HL-60 (cell line): ENCODE results near the gene RIC3.

Experiments used
- DNase-seq, 2 experiments: peaks; one replicate each; pipeline ENCODE4 v3.0.0-alpha.2; 2010 to 2020; ENCODE audit warnings: low read depth in 1 of 2, low spot score in 1 of 2
- H3K27ac ChIP-seq: fragments of 250-450 bp; sonication (Bioruptor Pico); replicated peaks from 2 replicates; pipeline ENCODE4 v1.5.1; 2020; ENCODE audit warnings: mild to moderate bottlenecking, moderate library complexity
- H3K27me3 ChIP-seq: fragments of 250-450 bp; sonication (Bioruptor Pico); 2 replicates; pipeline ENCODE4 v1.5.1; 2021; ENCODE audit warnings: mild to moderate bottlenecking, moderate library complexity; ENCODE audit not compliant: insufficient read depth, poor library complexity, severe bottlenecking
- H3K4me3 ChIP-seq: replicated peaks from 2 replicates; pipeline ENCODE4 v1.5.1; 2011; ENCODE audit warnings: mild to moderate bottlenecking, control low read depth, low read length; ENCODE audit not compliant: insufficient read depth
- CTCF ChIP-seq: IDR thresholded peaks from one replicate; pipeline ENCODE4 v1.5.1; 2011; ENCODE audit warnings: low read length, control low read depth, inconsistent platforms; ENCODE audit not compliant: insufficient read depth
- GABPA ChIP-seq: IDR thresholded peaks from 2 replicates; pipeline ENCODE4 v1.6.1; 2012; ENCODE audit warnings: low read depth
- POLR2AphosphoS5 ChIP-seq: IDR thresholded peaks from 2 replicates; pipeline ENCODE4 v1.6.1; 2012; ENCODE audit warnings: low read depth
- REST ChIP-seq: IDR thresholded peaks from 2 replicates; pipeline ENCODE4 v1.6.1; 2012; ENCODE audit warnings: low read depth; ENCODE audit not compliant: insufficient replicate concordance
- SPI1 ChIP-seq: IDR thresholded peaks from 2 replicates; pipeline ENCODE4 v1.6.1; 2012; ENCODE audit warnings: low read depth, mild to moderate bottlenecking, borderline replicate concordance

Gene RIC3

GRCh38 chr11:8060801-8061554 lies 107.8 kb downstream of the RIC3 start:
- no peaks in the 10 kb centered on the region for H3K27me3 ChIP-seq
- TF ChIP-seq GABPA (no peak), POLR2AphosphoS5 (no peak), REST (no peak), SPI1 (no peak)
- no peak for DNase-seq
- no peak overlapping the region for H3K4me3 ChIP-seq
- H3K27ac ChIP-seq: no peak overlapping the region

DNA sequence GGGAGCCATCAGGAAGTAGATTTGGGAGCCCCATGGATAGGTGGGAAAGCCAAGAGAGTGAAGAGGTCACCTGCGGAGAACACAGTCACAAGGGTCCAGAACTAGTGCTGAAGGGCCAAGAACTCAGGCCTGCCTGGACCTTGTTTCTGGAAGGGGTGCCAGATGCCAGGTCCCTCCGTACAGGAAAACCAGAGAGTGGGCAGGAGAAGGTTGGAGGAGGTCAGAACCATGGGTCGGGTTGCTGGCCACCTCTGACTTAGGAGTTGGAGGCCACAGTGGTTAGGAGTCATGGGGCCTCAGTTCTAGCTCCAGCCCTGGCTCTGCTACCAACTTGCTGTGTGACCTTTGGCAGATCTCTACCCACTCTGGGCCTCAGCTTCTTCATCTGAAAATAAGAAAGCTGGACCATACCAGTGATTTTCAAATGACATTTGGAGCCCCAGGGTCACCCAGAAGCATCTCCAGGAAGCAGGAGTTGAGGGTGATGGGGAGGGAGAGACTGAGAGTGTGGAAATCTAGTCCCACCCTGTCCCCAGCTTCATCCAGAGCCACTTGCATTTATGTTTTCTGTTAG lies 108.6 kb downstream of the RIC3 start:
- TF ChIP-seq REST (no peak), SPI1 (no peak), CTCF (no peak), GABPA (no peak), POLR2AphosphoS5 (no peak)
- DNase-seq: no peak
- Histone ChIP-seq H3K27me3 (no peaks in the 10 kb centered on the region), H3K27ac (no peak overlapping the region), H3K4me3 (no peak overlapping the region)

DNA sequence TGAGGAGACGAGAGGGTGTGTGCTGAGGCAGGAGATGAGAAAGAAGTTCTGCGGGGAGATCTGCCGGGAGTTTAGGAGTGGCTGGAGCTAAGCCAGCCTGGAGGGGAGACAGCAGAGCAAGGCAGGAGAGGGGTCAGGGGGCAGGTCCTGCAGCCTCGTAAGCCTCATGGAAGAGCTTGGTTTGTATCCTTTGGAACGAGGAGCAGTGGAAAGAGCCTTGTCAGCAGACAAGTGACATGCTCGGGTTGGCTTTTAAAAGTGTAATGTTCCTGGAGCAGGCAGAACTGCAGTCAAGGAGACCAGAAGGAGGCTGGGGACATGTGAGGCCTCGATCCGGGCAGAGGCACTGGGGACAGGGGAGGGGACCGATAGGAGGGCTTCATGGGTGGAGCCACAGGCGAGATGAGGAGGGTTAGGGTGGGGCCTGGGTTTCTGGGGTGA lies 109.2 kb downstream of the RIC3 start:
- no peak for TF ChIP-seq SPI1
- TF ChIP-seq CTCF: no peak
- no peak for TF ChIP-seq REST
- no peak for TF ChIP-seq GABPA
- Histone ChIP-seq H3K27me3 (no peaks in the 10 kb centered on the region), H3K27ac (no peak overlapping the region), H3K4me3 (no peak overlapping the region)
- DNase-seq: no peak
